ENCODE data around the gene AFM. TPM values are rescaled to one million over a fixed set of nuclear protein-coding genes. Genes with fewer than 3 reads are reported as not detected.

Gene AFM
- total RNA-seq, 1 donor from 2014 or later: not detected

DNA sequence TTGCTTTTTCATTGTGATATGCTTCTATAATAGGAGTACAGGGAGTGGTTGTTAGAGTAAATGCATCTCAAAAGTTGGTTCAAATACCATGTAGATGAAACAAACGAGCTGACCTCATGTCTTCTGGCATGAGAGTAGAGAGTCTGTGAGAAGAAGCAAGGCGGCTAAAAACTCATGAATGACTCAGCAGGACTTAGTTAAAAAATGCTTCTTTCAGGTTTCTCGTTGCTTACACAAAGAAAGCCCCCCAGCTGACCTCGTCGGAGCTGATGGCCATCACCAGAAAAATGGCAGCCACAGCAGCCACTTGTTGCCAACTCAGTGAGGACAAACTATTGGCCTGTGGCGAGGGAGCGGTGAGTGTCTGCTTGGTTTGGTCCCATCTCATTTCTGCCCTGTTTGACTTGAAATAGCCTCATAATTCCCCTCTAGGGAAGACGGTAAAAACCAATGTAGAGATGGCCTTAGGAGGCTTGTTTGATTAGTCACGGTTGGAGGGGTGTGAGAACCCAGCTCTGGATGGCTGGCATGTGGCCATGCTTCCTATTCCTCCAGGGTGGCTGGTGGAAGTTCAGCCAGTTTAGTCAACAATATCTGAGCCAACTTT, 31.0 kb upstream of the AFM start:
- TF ChIP-seq, protein P1, sequence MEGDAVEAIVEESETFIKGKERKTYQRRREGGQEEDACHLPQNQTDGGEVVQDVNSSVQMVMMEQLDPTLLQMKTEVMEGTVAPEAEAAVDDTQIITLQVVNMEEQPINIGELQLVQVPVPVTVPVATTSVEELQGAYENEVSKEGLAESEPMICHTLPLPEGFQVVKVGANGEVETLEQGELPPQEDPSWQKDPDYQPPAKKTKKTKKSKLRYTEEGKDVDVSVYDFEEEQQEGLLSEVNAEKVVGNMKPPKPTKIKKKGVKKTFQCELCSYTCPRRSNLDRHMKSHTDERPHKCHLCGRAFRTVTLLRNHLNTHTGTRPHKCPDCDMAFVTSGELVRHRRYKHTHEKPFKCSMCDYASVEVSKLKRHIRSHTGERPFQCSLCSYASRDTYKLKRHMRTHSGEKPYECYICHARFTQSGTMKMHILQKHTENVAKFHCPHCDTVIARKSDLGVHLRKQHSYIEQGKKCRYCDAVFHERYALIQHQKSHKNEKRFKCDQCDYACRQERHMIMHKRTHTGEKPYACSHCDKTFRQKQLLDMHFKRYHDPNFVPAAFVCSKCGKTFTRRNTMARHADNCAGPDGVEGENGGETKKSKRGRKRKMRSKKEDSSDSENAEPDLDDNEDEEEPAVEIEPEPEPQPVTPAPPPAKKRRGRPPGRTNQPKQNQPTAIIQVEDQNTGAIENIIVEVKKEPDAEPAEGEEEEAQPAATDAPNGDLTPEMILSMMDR (IDR thresholded peaks at IDR 0.05): no peak
- Mint-ChIP-seq H3K27me3 (ENCODE audit: unreplicated experiment) (peaks cover 49% of the 10 kb centered on the region), H3K27ac (ENCODE audit: unreplicated experiment) (no peak overlapping the region), H3K4me1 (ENCODE audit: unreplicated experiment) (peaks cover 9% of the 10 kb centered on the region), H3K9me3 (ENCODE audit: unreplicated experiment) (no peaks in the 10 kb centered on the region), H3K36me3 (ENCODE audit: unreplicated experiment) (no peaks in the 10 kb centered on the region), H3K4me3 (ENCODE audit: unreplicated experiment) (no peak overlapping the region)
- no peak for DNase-seq (ENCODE audit: extremely low spot score, unreplicated experiment)

GRCh38 chr4:73451404-73451803, 30.1 kb upstream of the AFM start:
- no peaks in the 10 kb centered on the region for H3K36me3 Mint-ChIP-seq (ENCODE audit: unreplicated experiment)
- H3K4me1 Mint-ChIP-seq (ENCODE audit: unreplicated experiment): peaks cover 9% of the 10 kb centered on the region
- DNase-seq (ENCODE audit: extremely low spot score, unreplicated experiment): no peak
- TF ChIP-seq, protein P1 (IDR thresholded peaks at IDR 0.05): no peak
- H3K9me3 Mint-ChIP-seq (ENCODE audit: unreplicated experiment): no peaks in the 10 kb centered on the region
- no peak overlapping the region for H3K4me3 Mint-ChIP-seq (ENCODE audit: unreplicated experiment)
- peaks cover 49% of the 10 kb centered on the region for H3K27me3 Mint-ChIP-seq (ENCODE audit: unreplicated experiment)
- H3K27ac Mint-ChIP-seq (ENCODE audit: unreplicated experiment): no peak overlapping the region

- H3K4me3 Mint-ChIP-seq (ENCODE audit: unreplicated experiment): no peak overlapping the region
- peaks cover 9% of the 10 kb centered on the region for H3K4me1 Mint-ChIP-seq (ENCODE audit: unreplicated experiment)
- H3K27ac Mint-ChIP-seq (ENCODE audit: unreplicated experiment): no peak overlapping the region
- TF ChIP-seq, protein P1 (IDR thresholded peaks at IDR 0.05): no peak
- DNase-seq (ENCODE audit: extremely low spot score, unreplicated experiment): no peak
- H3K36me3 Mint-ChIP-seq (ENCODE audit: unreplicated experiment): no peaks in the 10 kb centered on the region
- peaks cover 51% of the 10 kb centered on the region for H3K27me3 Mint-ChIP-seq (ENCODE audit: unreplicated experiment)
- H3K9me3 Mint-ChIP-seq (ENCODE audit: unreplicated experiment): no peaks in the 10 kb centered on the region
These were observed 29.4 kb upstream of the AFM start for GRCh38 chr4:73451981-73452747.

DNA sequence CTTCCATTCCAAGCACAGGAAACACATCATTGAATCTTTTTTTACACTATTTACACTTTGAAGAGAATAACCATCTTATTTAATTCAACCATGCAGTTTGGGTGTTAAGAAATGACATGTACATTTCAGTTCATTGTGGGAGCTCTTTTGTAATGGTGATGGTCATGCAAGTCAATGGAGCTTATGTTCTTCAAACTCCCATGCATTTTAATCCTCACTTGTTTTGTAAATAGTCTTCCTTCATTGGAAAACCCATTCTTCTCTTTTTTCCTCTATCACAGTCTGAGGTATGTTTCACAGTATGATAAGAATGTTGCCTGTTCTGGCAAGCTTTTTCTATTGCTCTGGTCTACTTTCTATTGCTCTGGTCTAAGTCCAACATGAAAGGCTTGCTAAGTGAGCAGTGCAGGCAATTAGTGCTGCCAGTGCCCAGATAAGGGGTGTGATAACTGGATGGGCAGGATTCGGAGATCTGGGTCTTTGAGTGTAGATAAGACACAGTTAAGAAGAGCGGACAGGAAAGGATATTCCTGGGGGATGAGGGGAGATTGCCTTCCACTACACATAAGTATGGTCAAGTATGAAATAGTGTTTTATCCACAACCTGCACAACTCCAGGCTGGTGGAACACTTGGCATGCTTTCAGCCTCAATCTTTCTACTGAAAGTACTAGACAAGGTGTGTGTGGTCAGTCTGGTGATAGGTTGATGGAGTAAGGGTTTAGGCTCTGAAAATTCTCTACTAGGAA, 28.4 kb upstream of the AFM start:
- DNase-seq (ENCODE audit: extremely low spot score, unreplicated experiment): no peak
- TF ChIP-seq, protein P1 (IDR thresholded peaks at IDR 0.05): no peak
- H3K9me3 Mint-ChIP-seq (ENCODE audit: unreplicated experiment): no peaks in the 10 kb centered on the region
- no peak overlapping the region for H3K4me3 Mint-ChIP-seq (ENCODE audit: unreplicated experiment)
- H3K27me3 Mint-ChIP-seq (ENCODE audit: unreplicated experiment): peaks cover 46% of the 10 kb centered on the region
- peaks cover 9% of the 10 kb centered on the region for H3K4me1 Mint-ChIP-seq (ENCODE audit: unreplicated experiment)
- H3K27ac Mint-ChIP-seq (ENCODE audit: unreplicated experiment): no peak overlapping the region
- H3K36me3 Mint-ChIP-seq (ENCODE audit: unreplicated experiment): no peaks in the 10 kb centered on the region

DNA sequence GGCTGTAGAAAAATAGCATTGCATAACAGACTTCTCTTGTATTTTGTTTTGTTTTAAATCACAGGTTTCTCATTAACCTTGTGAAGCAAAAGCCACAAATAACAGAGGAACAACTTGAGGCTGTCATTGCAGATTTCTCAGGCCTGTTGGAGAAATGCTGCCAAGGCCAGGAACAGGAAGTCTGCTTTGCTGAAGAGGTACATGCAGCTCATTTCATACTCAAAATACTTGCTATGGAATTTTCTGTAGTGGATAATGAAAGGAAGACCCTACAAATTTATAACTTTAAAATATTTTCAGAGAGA, 27.9 kb upstream of the AFM start:
- peaks cover 9% of the 10 kb centered on the region for H3K4me1 Mint-ChIP-seq (ENCODE audit: unreplicated experiment)
- no peaks in the 10 kb centered on the region for H3K9me3 Mint-ChIP-seq (ENCODE audit: unreplicated experiment)
- H3K4me3 Mint-ChIP-seq (ENCODE audit: unreplicated experiment): no peak overlapping the region
- H3K27me3 Mint-ChIP-seq (ENCODE audit: unreplicated experiment): peaks cover 45% of the 10 kb centered on the region
- no peak overlapping the region for H3K27ac Mint-ChIP-seq (ENCODE audit: unreplicated experiment)
- H3K36me3 Mint-ChIP-seq (ENCODE audit: unreplicated experiment): no peaks in the 10 kb centered on the region
- DNase-seq (ENCODE audit: extremely low spot score, unreplicated experiment): no peak
- TF ChIP-seq, protein P1 (IDR thresholded peaks at IDR 0.05): no peak

Measured in osteocyte (in vitro differentiated cells).